MCF 10A (cell line): ENCODE measurements around the gene TRPV6. TPM values are rescaled to one million over a fixed set of nuclear protein-coding genes. Genes with fewer than 3 reads are reported as not detected.
A peak's percentile ranks its signal among the peaks of the same experiment; 100 is the strongest.

Experiments used
- BruUV-seq: library from RNA; stranded (reverse); fragments of 400-500 nt; replicated peaks from 2 replicates; lab custom pipeline; 2021; lab: Mats Ljungman, UMichigan
- CTCF ChIA-PET: fragments of 300-600 bp; sonication (Branson Sonifier 250); formaldehyde crosslinking; extraction: SDS; loops from one replicate; lab custom pipeline; 2021; ENCODE audit warnings: antibody characterized with exemption, inconsistent platforms; lab: Yijun Ruan, JAX
- POLR2A ChIA-PET: fragments of 300-600, 350-650 bp; sonication (Branson Sonifier 250); formaldehyde crosslinking; extraction: SDS; loops from one replicate; lab custom pipeline; 2020; ENCODE audit warnings: antibody characterized with exemption, inconsistent platforms; lab: Yijun Ruan, JAX
- DNase-seq: peaks from one replicate; pipeline ENCODE4 v3.0.0-alpha.2; 2018; ENCODE audit not compliant: unreplicated experiment
- H3K27ac Mint-ChIP-seq: one replicate; pipeline ENCODE4 v1.8.0; 2022; ENCODE audit warnings: mild to moderate bottlenecking, low read depth, mixed read lengths; ENCODE audit not compliant: unreplicated experiment
- H3K27me3 Mint-ChIP-seq: one replicate; pipeline ENCODE4 v1.8.0; 2022; ENCODE audit warnings: mixed read lengths; ENCODE audit not compliant: insufficient read depth, unreplicated experiment
- H3K36me3 Mint-ChIP-seq: one replicate; pipeline ENCODE4 v1.8.0; 2022; ENCODE audit warnings: mild to moderate bottlenecking, moderate library complexity, mixed read lengths; ENCODE audit not compliant: insufficient read depth, unreplicated experiment
- H3K4me1 Mint-ChIP-seq: one replicate; pipeline ENCODE4 v1.8.0; 2022; ENCODE audit warnings: mixed read lengths; ENCODE audit not compliant: insufficient read depth, unreplicated experiment
- H3K4me3 Mint-ChIP-seq: one replicate; pipeline ENCODE4 v1.8.0; 2022; ENCODE audit warnings: mild to moderate bottlenecking, moderate library complexity, mixed read lengths; ENCODE audit not compliant: unreplicated experiment
- H3K9me3 Mint-ChIP-seq: one replicate; pipeline ENCODE4 v1.8.0; 2022; ENCODE audit warnings: mixed read lengths; ENCODE audit not compliant: unreplicated experiment
- intact Hi-C: fragments of 100-400 bp; cut with micrococcal nuclease; formaldehyde crosslinking; loops from 2 replicates; pipeline ENCODE4 v1.14.1; 2022
- total RNA-seq: library from RNA; stranded (reverse); gene quantifications from 2 replicates; pipeline ENCODE4 v1.2.3, GENCODE V29; 2022
- TF ChIP-seq, protein P1 (sequence below): fragments of 200-600 bp; IDR thresholded peaks from one replicate; pipeline ENCODE4 v1.8.0; 2022; ENCODE audit warnings: antibody characterized with exemption, mild to moderate bottlenecking; ENCODE audit not compliant: unreplicated experiment

Gene TRPV6
- total RNA-seq, 1 experiment from 2014 or later = 0.30 TPM

DNA sequence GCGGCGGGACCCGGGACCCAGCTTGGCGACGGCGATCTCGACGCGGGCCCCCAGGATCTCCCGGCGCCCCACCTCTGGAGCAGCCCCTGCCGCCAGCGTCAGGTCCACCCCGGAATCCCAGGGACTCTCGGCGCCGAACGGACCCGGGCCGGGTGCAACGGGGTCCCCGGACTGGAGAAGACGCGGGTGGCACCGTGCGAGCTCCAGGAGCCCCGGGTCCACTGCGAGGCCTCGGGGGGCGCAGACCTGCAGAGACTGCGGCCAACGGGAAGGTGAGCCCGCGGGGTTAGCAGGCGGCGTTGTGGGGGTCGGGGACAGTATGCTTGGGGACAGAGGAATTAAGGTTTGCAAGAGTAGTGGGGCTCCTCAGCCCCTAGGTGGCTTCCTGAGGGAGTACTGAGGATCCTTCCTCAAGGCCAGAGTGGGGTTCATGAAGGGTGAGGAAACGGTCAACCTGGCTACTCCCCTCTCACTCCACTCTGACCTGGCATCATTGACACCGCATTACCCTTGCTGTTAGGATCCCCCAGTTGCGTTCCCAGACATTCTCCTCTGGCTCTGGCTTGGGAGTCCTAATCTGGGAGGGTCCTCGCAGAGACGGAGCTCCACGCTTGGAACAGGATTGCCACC is 30.3 kb downstream of the TRPV6 start:
- ChIA-PET POLR2A (interaction anchor here (0.6 to 1.2 kb wide), 3 partner anchors 10 to 17 kb away, joined by 3 to 7 read pairs (median 5); no protein-coding TSS in a partner anchor), CTCF (interaction anchor here (0.6 to 4.0 kb wide), 14 partner anchors 10 to 385 kb away, joined by 3 to 66 read pairs (median 4); no protein-coding TSS in a partner anchor)
- Mint-ChIP-seq H3K36me3 (no peaks in the 10 kb centered on the region), H3K27ac (no peak overlapping the region), H3K27me3 (peaks cover 38% of the 10 kb centered on the region), H3K9me3 (no peaks in the 10 kb centered on the region), H3K4me3 (peak overlapping the region; percentile 82), H3K4me1 (peaks cover 35% of the 10 kb centered on the region)
- intact Hi-C loops = no loop called here
- no peak for DNase-seq
- TF ChIP-seq, protein P1, sequence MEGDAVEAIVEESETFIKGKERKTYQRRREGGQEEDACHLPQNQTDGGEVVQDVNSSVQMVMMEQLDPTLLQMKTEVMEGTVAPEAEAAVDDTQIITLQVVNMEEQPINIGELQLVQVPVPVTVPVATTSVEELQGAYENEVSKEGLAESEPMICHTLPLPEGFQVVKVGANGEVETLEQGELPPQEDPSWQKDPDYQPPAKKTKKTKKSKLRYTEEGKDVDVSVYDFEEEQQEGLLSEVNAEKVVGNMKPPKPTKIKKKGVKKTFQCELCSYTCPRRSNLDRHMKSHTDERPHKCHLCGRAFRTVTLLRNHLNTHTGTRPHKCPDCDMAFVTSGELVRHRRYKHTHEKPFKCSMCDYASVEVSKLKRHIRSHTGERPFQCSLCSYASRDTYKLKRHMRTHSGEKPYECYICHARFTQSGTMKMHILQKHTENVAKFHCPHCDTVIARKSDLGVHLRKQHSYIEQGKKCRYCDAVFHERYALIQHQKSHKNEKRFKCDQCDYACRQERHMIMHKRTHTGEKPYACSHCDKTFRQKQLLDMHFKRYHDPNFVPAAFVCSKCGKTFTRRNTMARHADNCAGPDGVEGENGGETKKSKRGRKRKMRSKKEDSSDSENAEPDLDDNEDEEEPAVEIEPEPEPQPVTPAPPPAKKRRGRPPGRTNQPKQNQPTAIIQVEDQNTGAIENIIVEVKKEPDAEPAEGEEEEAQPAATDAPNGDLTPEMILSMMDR = no peak
- no TSS peak for BruUV-seq

DNA sequence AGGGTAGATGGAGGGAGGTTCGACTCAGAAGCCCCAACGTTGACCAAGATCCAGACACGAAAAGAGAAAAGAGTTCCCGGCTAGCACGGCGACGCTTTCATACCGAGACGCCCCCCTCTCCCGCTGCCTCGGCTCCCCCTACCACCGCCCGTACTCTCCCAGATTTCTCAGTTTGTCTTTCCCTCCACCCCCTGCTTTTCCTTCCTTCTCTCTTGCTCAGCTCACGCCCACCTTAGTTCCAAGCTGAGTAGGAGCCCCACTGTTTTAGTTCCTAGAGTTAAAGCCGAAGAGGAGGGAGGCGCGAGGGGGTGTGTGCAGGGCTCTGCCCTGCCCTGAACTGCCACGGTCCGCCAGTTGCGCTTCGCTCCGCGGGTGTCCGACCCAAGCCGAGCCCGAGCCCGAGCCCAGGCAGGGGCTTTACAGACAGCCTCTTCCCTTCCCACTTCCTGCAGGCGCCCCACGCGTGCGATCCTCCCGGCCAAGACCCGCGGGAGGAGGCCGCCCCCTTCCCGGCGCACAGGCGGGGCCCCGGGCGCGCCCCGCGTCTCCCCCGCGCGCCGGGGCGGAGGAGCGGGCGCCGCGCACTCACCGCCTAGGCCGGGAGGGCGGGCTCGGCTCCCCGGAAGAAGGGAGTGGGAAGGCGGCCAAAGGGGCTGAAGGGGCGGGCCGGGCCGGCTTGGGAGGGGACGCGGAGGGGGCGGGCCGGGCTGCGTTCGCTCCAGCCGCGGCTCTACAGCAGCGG is 31.0 kb downstream of the TRPV6 start, which contains the start of gene EPHB6:
Gene EPHB6, plus strand, starts transcription at position 705 of the 742 bp plus-strand sequence. CDS start 8,152 bp downstream, outside the sequence.
- peaks cover 44% of the 10 kb centered on the region for H3K27me3 Mint-ChIP-seq
- H3K9me3 Mint-ChIP-seq = no peaks in the 10 kb centered on the region
- CTCF ChIA-PET = interaction anchor here (0.6 to 4.0 kb wide), 22 partner anchors 8 to 364 kb away, joined by 3 to 66 read pairs (median 4); no protein-coding TSS in a partner anchor
- BruUV-seq = no TSS peak
- H3K4me3 Mint-ChIP-seq = peak within 1 kb of the TSS; percentile 82
- H3K36me3 Mint-ChIP-seq = no peaks in the 10 kb centered on the region
- DNase-seq = peak; percentile 72
- POLR2A ChIA-PET = interaction anchor here (0.8 to 1.0 kb wide), 4 partner anchors 11 to 148 kb away, joined by 3 to 5 read pairs (median 4); partner anchors contain the start of gene TRPV6
- TF ChIP-seq, protein P1 = no peak
- peaks cover 30% of the 10 kb centered on the region for H3K4me1 Mint-ChIP-seq
- intact Hi-C loops = loop anchor here (1.0 kb wide), 3 partner anchors 12 to 361 kb away; no protein-coding TSS in a partner anchor
- peak within 1 kb of the TSS; percentile 55 for H3K27ac Mint-ChIP-seq

DNA sequence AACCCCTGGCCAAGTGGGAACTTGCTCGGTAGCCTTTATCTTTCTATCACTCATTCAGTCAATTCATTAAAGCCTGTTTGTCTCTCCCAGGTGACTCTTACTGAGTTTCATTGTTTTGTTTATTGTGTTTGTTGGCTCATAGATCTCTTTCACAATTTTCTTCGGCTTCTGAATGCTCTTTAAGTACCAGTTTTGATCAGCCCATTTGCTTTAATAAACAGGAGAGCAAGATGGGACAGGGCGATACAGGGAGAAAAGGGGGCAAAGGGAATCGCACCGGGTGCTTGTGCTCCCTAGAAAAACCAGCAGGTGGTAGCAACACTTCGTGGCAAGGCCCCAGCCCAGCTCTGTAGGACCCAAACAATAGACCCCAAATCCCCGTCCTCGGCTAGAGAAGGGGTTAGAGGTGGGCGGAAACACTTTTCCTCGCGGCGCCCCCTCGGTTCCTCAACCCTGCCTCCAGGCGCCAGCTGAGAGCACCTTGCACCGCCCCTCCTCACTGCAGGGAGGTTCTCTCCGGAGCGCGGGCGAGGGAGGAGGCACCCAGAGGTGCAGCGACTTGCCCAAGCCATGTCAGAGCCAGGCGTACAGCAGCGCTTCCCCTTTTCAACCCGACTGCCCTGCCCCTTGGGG is 31.7 kb downstream of the TRPV6 start:
- Mint-ChIP-seq H3K4me3 (peak overlapping the region; percentile 82), H3K27me3 (peaks cover 51% of the 10 kb centered on the region), H3K9me3 (no peaks in the 10 kb centered on the region), H3K36me3 (no peaks in the 10 kb centered on the region), H3K27ac (peak overlapping the region; percentile 55), H3K4me1 (peaks cover 29% of the 10 kb centered on the region)
- intact Hi-C loops = loop anchor here (1.0 kb wide), 3 partner anchors 12 to 361 kb away; no protein-coding TSS in a partner anchor
- TF ChIP-seq, protein P1 = peak; percentile 88
- POLR2A ChIA-PET = interaction anchor here (0.9 to 1.0 kb wide), 3 partner anchors 32 to 149 kb away, joined by 3 to 5 read pairs (median 3); partner anchors contain the start of gene TRPV6
- CTCF ChIA-PET = interaction anchor here (0.6 to 4.0 kb wide), 24 partner anchors 9 to 365 kb away, joined by 3 to 66 read pairs (median 3); no protein-coding TSS in a partner anchor
- DNase-seq = peak; percentile 76
- BruUV-seq = no TSS peak
